Transverse colon (tissue), 4 donors: ENCODE measurements around the gene GNB1. TPM values are rescaled to one million over a fixed set of nuclear protein-coding genes. Genes with fewer than 3 reads are reported as not detected.
"Not testable (repeated sequence)": the region's sequence is repeated elsewhere in the genome, so short reads cannot be mapped to it uniquely, and the experiment has no call there.

Source experiments
- DNase-seq: peaks from one replicate; pipeline ENCODE4 v3.0.0-alpha.2; 2019
- H3K27ac ChIP-seq, 4 donors: fragments of 200-600 bp; sonication (generic); 2 replicates each; pipeline ENCODE4 v1.5.1; 2016 to 2018; ENCODE audit warnings: inconsistent platforms in 4 of 4
- H3K27me3 ChIP-seq: fragments of 200-600 bp; sonication (generic); 2 replicates; pipeline ENCODE4 v1.5.1; 2017; ENCODE audit warnings: inconsistent platforms
- H3K36me3 ChIP-seq, 4 donors: fragments of 200-600 bp; sonication (generic); 2 replicates each; pipeline ENCODE4 v1.5.1; 2017 to 2019; ENCODE audit warnings: inconsistent platforms in 4 of 4
- H3K4me1 ChIP-seq, 4 donors: fragments of 200-600 bp; sonication (generic); 2 replicates each; pipeline ENCODE4 v1.5.1; 2017 to 2020; ENCODE audit warnings: inconsistent platforms in 4 of 4
- H3K4me3 ChIP-seq, 4 donors: fragments of 200-600 bp; sonication (generic); 1 replicate in 1 of 4; 2 replicates in 3 of 4; pipeline versions ENCODE4 v1.5.1 to v1.6.1; 2017 to 2019; ENCODE audit warnings: inconsistent platforms in 4 of 4
- H3K9me3 ChIP-seq, 2 donors: fragments of 200-600 bp; sonication (generic); 2 replicates each; pipeline ENCODE4 v1.5.1; 2017 to 2019; ENCODE audit warnings: inconsistent platforms in 2 of 2
- CTCF ChIP-seq, 5 experiments: fragments of 200-600 bp in 3 of 5; fragments of 450-650 bp in 2 of 5; sonication (generic) in 3 of 5; IDR thresholded peaks; 1 replicate in 2 of 5; 2 replicates in 3 of 5; pipeline ENCODE4 v1.5.1; 2016 to 2017; ENCODE audit warnings: antibody characterized with exemption in 5 of 5, inconsistent platforms in 3 of 5, mild to moderate bottlenecking in 2 of 5, moderate library complexity in 1 of 5
- EP300 ChIP-seq: sonication (generic); formaldehyde crosslinking; IDR thresholded peaks from one replicate; pipeline ENCODE4 v1.6.1; 2017; ENCODE audit warnings: antibody characterized with exemption, low read depth
- POLR2A ChIP-seq: fragments of 450-650 bp; IDR thresholded peaks from one replicate; pipeline ENCODE4 v1.6.1; 2016; ENCODE audit warnings: antibody characterized with exemption, mild to moderate bottlenecking, moderate library complexity
- POLR2AphosphoS5 ChIP-seq, 3 donors: sonication (generic); formaldehyde crosslinking; IDR thresholded peaks; one replicate each; pipeline ENCODE4 v1.6.1; 2016; ENCODE audit warnings: antibody characterized with exemption in 3 of 3
- WGBS, 2 donors: methylation state at CpG; one replicate each; pipeline ENCODE4 v1.1.5; 2018; ENCODE audit warnings: low coverage in 1 of 2; 5-methylcytosine and 5-hydroxymethylcytosine counted together
- in situ Hi-C, 4 donors: fragments of 200-750 bp; cut with MboI; loops; one replicate each; pipeline versions ENCODE4 v1.15.0 to v1.15.1; 2017; ENCODE audit warnings: low sequenced_read_pairs in 3 of 4, low pct_ligation_motif_present in 1 of 4, low pct_unique_long_range_greater_than_20kb in 1 of 4
- intact Hi-C: fragments of 100-400 bp; cut with DNase I; formaldehyde crosslinking; loops from one replicate; pipeline ENCODE4 v1.15.1; 2023; ENCODE audit warnings: low total_unique reads
- total RNA-seq, 4 donors: library from RNA; depleted of rRNA; stranded (reverse); fragments of >200 nt; gene quantifications; one replicate each; pipeline ENCODE4 v1.1.0, GENCODE V29; 2016

The GNB1 gene
- total RNA-seq, 4 donors from 2014 or later, result 123 to 191 (median 174) TPM

- no peaks in the 10 kb centered on the region for H3K36me3 ChIP-seq
- 50 to 55% methylated on average over 1 to 4 of the region's 4 CpGs for WGBS, 2 donors
- peaks cover 19 to 82% (median 57%) of the 10 kb centered on the region in 4 donors for H3K4me1 ChIP-seq
- intact Hi-C loops (no loop called here), in situ Hi-C loops (no loop called here)
- TF ChIP-seq POLR2AphosphoS5 (IDR thresholded peaks at IDR 0.05) (peak in 1 of 3 donors; percentile 5), POLR2A (no peak), CTCF (IDR thresholded peaks at IDR 0.05) (no peak)
- no peak overlapping the region for H3K4me3 ChIP-seq
- H3K27me3 ChIP-seq, result no peaks in the 10 kb centered on the region
- no peak for DNase-seq
- no peaks in the 10 kb centered on the region for H3K9me3 ChIP-seq
- peak overlapping the region; percentile 78 to 87 (median 84) for H3K27ac ChIP-seq
Measured at GRCh38 chr1:1857096-1857703, 33.7 kb downstream of the GNB1 start.

- intact Hi-C loops, H3K4me3 ChIP-seq, DNase-seq, H3K36me3 ChIP-seq, in situ Hi-C loops, H3K27me3 ChIP-seq, H3K9me3 ChIP-seq: not testable (repeated sequence)
- 90 to 100% methylated on average over 5 to 6 of the region's 6 CpGs for WGBS, 2 donors
- Histone ChIP-seq H3K4me1 (peaks cover 19 to 74% (median 48%) of the 10 kb centered on the region in 4 donors), H3K27ac (peak overlapping the region in 1 of 4 donors; percentile 83)
Measured at GRCh38 chr1:1856161-1856560, 34.7 kb downstream of the GNB1 start.

GRCh38 chr1:1853593-1854257, 37.2 kb downstream of the GNB1 start:
- 66 to 75% methylated on average over 4 to 7 of the region's 7 CpGs for WGBS, 2 donors
- no peak for TF ChIP-seq POLR2AphosphoS5 (IDR thresholded peaks at IDR 0.05)
- no peak for TF ChIP-seq POLR2A
- no peak for TF ChIP-seq CTCF (IDR thresholded peaks at IDR 0.05)
- no peak for TF ChIP-seq EP300
- intact Hi-C loops (no loop called here), in situ Hi-C loops (no loop called here)
- no peaks in the 10 kb centered on the region for H3K9me3 ChIP-seq
- H3K4me3 ChIP-seq, result no peak overlapping the region
- H3K27ac ChIP-seq, result no peak overlapping the region
- no peak for DNase-seq
- H3K27me3 ChIP-seq, result no peaks in the 10 kb centered on the region
- peaks cover 5 to 57% (median 27%) of the 10 kb centered on the region in 4 donors for H3K4me1 ChIP-seq
- no peaks in the 10 kb centered on the region for H3K36me3 ChIP-seq

- intact Hi-C loops, result no loop called here
- Histone ChIP-seq H3K4me3 (no peak overlapping the region), H3K4me1 (peaks cover 4 to 57% (median 25%) of the 10 kb centered on the region in 4 donors), H3K36me3 (no peaks in the 10 kb centered on the region), H3K27me3 (no peaks in the 10 kb centered on the region), H3K27ac (no peak overlapping the region), H3K9me3 (no peaks in the 10 kb centered on the region)
- TF ChIP-seq EP300, result no peak
- TF ChIP-seq POLR2AphosphoS5 (IDR thresholded peaks at IDR 0.05), result no peak
- no peak for TF ChIP-seq CTCF (IDR thresholded peaks at IDR 0.05)
- no peak for TF ChIP-seq POLR2A
- 83% methylated on average over 10 of the region's 10 CpGs for WGBS, 2 donors
- in situ Hi-C loops, result no loop called here
- DNase-seq, result no peak
Measured at GRCh38 chr1:1852619-1853414, 38.1 kb downstream of the GNB1 start.
